Measurements from ENCODE around the gene PDE8A. TPM values are rescaled to one million over a fixed set of nuclear protein-coding genes. Genes with fewer than 3 reads are reported as not detected.

PDE8A gene
- total and polyA plus RNA-seq, 2 experiments from 2014 or later: 5.6 to 7.5 TPM

- TF ChIP-seq, protein P1, sequence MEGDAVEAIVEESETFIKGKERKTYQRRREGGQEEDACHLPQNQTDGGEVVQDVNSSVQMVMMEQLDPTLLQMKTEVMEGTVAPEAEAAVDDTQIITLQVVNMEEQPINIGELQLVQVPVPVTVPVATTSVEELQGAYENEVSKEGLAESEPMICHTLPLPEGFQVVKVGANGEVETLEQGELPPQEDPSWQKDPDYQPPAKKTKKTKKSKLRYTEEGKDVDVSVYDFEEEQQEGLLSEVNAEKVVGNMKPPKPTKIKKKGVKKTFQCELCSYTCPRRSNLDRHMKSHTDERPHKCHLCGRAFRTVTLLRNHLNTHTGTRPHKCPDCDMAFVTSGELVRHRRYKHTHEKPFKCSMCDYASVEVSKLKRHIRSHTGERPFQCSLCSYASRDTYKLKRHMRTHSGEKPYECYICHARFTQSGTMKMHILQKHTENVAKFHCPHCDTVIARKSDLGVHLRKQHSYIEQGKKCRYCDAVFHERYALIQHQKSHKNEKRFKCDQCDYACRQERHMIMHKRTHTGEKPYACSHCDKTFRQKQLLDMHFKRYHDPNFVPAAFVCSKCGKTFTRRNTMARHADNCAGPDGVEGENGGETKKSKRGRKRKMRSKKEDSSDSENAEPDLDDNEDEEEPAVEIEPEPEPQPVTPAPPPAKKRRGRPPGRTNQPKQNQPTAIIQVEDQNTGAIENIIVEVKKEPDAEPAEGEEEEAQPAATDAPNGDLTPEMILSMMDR (conservative IDR thresholded peaks at IDR 0.05; ENCODE audit: low read depth in 2 of 2): no peak
- TF ChIP-seq CREB1 (CRISPR knock-in tag; IDR thresholded peaks at IDR 0.05; ENCODE audit: low read depth): no peak
Measured at GRCh38 chr15:85028416-85028815, 46.8 kb downstream of the PDE8A start (continued).

- Histone ChIP-seq H3K4me2 (no peak overlapping the region), H3K27ac (ENCODE audit: low read depth) (no peak overlapping the region), H3K36me3 (ENCODE audit: insufficient read depth) (no peaks in the 10 kb centered on the region), H3K79me2 (replicated peaks; ENCODE audit: insufficient read depth) (peaks cover 8% of the 10 kb centered on the region; the same call in 1 of the 2 replicates), H4K20me1 (replicated peaks; ENCODE audit: insufficient read depth) (no peaks in the 10 kb centered on the region; the same call in 1 of the 2 replicates), H3K27me3 (ENCODE audit: insufficient read depth) (no peaks in the 10 kb centered on the region), H3F3A (replicated peaks; ENCODE audit: low read depth) (no peaks in the 10 kb centered on the region), H3K4me1 (ENCODE audit: insufficient read depth) (peaks cover 56% of the 10 kb centered on the region), H2AFZ (no peak overlapping the region), H3K9me2 (ENCODE audit: insufficient read depth) (no peaks in the 10 kb centered on the region), H3K4me3 (no peak overlapping the region)
- DNase-seq (ENCODE audit: low spot score): no peak
- no peaks in the 10 kb centered on the region for H3K36me3 Mint-ChIP-seq (ENCODE audit: low read depth)
- H3K27ac Mint-ChIP-seq: no peak overlapping the region
- no peaks in the 10 kb centered on the region for H3K9me3 Mint-ChIP-seq
- TF ChIP-seq REST (IDR thresholded peaks at IDR 0.05; ENCODE audit: unreplicated experiment) (no peak), EZH2phosphoT487 (IDR thresholded peaks at IDR 0.05; ENCODE audit: unreplicated experiment) (no peak), STAT1 (IDR thresholded peaks at IDR 0.05; ENCODE audit: unreplicated experiment) (no peak), ZNF331 (CRISPR knock-in tag; IDR thresholded peaks at IDR 0.05; ENCODE audit: low read depth) (no peak)
- TF ChIP-seq, protein P1 (conservative IDR thresholded peaks at IDR 0.05; ENCODE audit: low read depth in 2 of 2): no peak
- TF ChIP-seq, protein P2, sequence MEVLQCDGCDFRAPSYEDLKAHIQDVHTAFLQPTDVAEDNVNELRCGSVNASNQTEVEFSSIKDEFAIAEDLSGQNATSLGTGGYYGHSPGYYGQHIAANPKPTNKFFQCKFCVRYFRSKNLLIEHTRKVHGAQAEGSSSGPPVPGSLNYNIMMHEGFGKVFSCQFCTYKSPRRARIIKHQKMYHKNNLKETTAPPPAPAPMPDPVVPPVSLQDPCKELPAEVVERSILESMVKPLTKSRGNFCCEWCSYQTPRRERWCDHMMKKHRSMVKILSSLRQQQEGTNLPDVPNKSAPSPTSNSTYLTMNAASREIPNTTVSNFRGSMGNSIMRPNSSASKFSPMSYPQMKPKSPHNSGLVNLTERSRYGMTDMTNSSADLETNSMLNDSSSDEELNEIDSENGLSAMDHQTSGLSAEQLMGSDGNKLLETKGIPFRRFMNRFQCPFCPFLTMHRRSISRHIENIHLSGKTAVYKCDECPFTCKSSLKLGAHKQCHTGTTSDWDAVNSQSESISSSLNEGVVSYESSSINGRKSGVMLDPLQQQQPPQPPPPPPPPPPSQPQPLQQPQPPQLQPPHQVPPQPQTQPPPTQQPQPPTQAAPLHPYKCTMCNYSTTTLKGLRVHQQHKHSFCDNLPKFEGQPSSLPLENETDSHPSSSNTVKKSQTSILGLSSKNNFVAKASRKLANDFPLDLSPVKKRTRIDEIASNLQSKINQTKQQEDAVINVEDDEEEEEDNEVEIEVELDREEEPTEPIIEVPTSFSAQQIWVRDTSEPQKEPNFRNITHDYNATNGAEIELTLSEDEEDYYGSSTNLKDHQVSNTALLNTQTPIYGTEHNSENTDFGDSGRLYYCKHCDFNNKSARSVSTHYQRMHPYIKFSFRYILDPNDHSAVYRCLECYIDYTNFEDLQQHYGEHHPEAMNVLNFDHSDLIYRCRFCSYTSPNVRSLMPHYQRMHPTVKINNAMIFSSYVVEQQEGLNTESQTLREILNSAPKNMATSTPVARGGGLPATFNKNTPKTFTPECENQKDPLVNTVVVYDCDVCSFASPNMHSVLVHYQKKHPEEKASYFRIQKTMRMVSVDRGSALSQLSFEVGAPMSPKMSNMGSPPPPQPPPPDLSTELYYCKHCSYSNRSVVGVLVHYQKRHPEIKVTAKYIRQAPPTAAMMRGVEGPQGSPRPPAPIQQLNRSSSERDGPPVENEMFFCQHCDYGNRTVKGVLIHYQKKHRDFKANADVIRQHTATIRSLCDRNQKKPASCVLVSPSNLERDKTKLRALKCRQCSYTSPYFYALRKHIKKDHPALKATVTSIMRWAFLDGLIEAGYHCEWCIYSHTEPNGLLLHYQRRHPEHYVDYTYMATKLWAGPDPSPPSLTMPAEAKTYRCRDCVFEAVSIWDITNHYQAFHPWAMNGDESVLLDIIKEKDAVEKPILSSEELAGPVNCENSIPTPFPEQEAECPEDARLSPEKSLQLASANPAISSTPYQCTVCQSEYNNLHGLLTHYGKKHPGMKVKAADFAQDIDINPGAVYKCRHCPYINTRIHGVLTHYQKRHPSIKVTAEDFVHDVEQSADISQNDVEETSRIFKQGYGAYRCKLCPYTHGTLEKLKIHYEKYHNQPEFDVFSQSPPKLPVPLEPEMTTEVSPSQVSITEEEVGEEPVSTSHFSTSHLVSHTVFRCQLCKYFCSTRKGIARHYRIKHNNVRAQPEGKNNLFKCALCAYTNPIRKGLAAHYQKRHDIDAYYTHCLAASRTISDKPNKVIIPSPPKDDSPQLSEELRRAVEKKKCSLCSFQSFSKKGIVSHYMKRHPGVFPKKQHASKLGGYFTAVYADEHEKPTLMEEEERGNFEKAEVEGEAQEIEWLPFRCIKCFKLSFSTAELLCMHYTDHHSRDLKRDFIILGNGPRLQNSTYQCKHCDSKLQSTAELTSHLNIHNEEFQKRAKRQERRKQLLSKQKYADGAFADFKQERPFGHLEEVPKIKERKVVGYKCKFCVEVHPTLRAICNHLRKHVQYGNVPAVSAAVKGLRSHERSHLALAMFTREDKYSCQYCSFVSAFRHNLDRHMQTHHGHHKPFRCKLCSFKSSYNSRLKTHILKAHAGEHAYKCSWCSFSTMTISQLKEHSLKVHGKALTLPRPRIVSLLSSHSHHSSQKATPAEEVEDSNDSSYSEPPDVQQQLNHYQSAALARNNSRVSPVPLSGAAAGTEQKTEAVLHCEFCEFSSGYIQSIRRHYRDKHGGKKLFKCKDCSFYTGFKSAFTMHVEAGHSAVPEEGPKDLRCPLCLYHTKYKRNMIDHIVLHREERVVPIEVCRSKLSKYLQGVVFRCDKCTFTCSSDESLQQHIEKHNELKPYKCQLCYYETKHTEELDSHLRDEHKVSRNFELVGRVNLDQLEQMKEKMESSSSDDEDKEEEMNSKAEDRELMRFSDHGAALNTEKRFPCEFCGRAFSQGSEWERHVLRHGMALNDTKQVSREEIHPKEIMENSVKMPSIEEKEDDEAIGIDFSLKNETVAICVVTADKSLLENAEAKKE (CRISPR knock-in tag; IDR thresholded peaks at IDR 0.05): no peak
- peaks cover 42% of the 10 kb centered on the region for H3K4me1 Mint-ChIP-seq
- H3K27me3 Mint-ChIP-seq (ENCODE audit: insufficient read depth, low read depth, poor library complexity): no peaks in the 10 kb centered on the region
- no peak overlapping the region for H3K4me3 Mint-ChIP-seq
- no peak for ATAC-seq
Measured at GRCh38 chr15:85029221-85029620, 47.6 kb downstream of the PDE8A start.
